HG02943 (cell line): ENCODE measurements around the gene NEDD1.
A peak's percentile ranks its signal among the peaks of the same experiment; 100 is the strongest.

Source experiments
- ATAC-seq: cut with Tn5 transposase; IDR thresholded peaks from one replicate; pipeline ENCODE4 v1.9.1; 2021; ENCODE audit warnings: mild to moderate bottlenecking, low read depth, moderate library complexity; ENCODE audit not compliant: unreplicated experiment

The NEDD1 gene

GRCh38 chr12:96901175-96901574, 5.9 kb upstream of the NEDD1 start:
- no peak for ATAC-seq

GRCh38 chr12:96902076-96902475, 5.0 kb upstream of the NEDD1 start:
- no peak for ATAC-seq

GRCh38 chr12:96906498-96906848, 584 bp upstream of the NEDD1 start:
- no peak for ATAC-seq

- ATAC-seq, result peak; percentile 29
These were observed 790 bp downstream of the NEDD1 start for GRCh38 chr12:96907671-96908422.

GRCh38 chr12:96908423-96908675, 1.3 kb downstream of the NEDD1 start:
- no peak for ATAC-seq

GRCh38 chr12:96912261-96912660, 5.2 kb downstream of the NEDD1 start:
- no peak for ATAC-seq

- no peak for ATAC-seq
These were observed 5.9 kb downstream of the NEDD1 start for GRCh38 chr12:96912943-96913342.

- no peak for ATAC-seq
These were observed 12.6 kb downstream of the NEDD1 start for GRCh38 chr12:96919510-96920210.

GRCh38 chr12:96948782-96949181, 41.7 kb downstream of the NEDD1 start:
- no peak for ATAC-seq

- no peak for ATAC-seq
These were observed 72.5 kb downstream of the NEDD1 start for GRCh38 chr12:96979532-96979931.

- ATAC-seq, result no peak
These were observed 73.9 kb downstream of the NEDD1 start for GRCh38 chr12:96980991-96981414.

GRCh38 chr12:96981911-96982310, 74.9 kb downstream of the NEDD1 start:
- ATAC-seq, result no peak

- no peak for ATAC-seq
These were observed 75.6 kb downstream of the NEDD1 start for GRCh38 chr12:96982671-96983070.

- ATAC-seq, result peak; percentile 77
These were observed 78.7 kb downstream of the NEDD1 start for GRCh38 chr12:96985515-96986362.

- no peak for ATAC-seq
These were observed 79.9 kb downstream of the NEDD1 start for GRCh38 chr12:96986883-96987523.

GRCh38 chr12:96988919-96989318, 81.9 kb downstream of the NEDD1 start:
- ATAC-seq, result no peak

- ATAC-seq, result no peak
These were observed 82.9 kb downstream of the NEDD1 start for GRCh38 chr12:96989916-96990315.

GRCh38 chr12:96994900-96995299, 87.8 kb downstream of the NEDD1 start:
- no peak for ATAC-seq

GRCh38 chr12:96995861-96996260, 88.8 kb downstream of the NEDD1 start:
- ATAC-seq, result no peak

GRCh38 chr12:96997797-96998484, 90.9 kb downstream of the NEDD1 start:
- no peak for ATAC-seq
